K562 (cell line): ENCODE measurements around the gene SLC5A5. TPM values are rescaled to one million over a fixed set of nuclear protein-coding genes. Genes with fewer than 3 reads are reported as not detected.
A peak's percentile ranks its signal among the peaks of the same experiment; 100 is the strongest.

Source experiments
- ATAC-seq: fragments of 200-7000 bp; cut with Tn5 transposase; 3 replicates; pipeline ENCODE4 v1.9.1; 2020; ENCODE audit warnings: moderate library complexity
- BruUV-seq: library from RNA; stranded (reverse); fragments of 400-500 nt; replicated peaks from 2 replicates; lab custom pipeline; 2021; lab: Mats Ljungman, UMichigan
- CTCF ChIA-PET: fragments of 300-600 bp; formaldehyde crosslinking; extraction: SDS; loops from one replicate; lab custom pipeline; 2021; ENCODE audit warnings: low intra/inter-chr PET ratio; lab: Yijun Ruan, JAX
- POLR2A ChIA-PET: fragments of 300-600, 350-650 bp; sonication (Branson Sonifier 250); formaldehyde crosslinking; extraction: SDS; loops from one replicate; lab custom pipeline; 2021; ENCODE audit warnings: antibody characterized with exemption, inconsistent platforms; lab: Yijun Ruan, JAX
- DNase-seq, 4 experiments: peaks; one replicate each; pipeline versions ENCODE4 v3.0.0 to v3.0.0-alpha.2; 2011 to 2018; ENCODE audit warnings: low spot score in 3 of 4, mixed read lengths in 3 of 4; ENCODE audit errors: extremely low read depth in 1 of 4
- FAIRE-seq: peaks from 2 replicates; lab custom pipeline; 2011; peaks lifted over from hg19 to GRCh38; lab: Jason Lieb, UNC
- H2AFZ ChIP-seq: 2 replicates; pipeline ENCODE4 v1.6.0; 2011; ENCODE audit warnings: low read depth, low read length, control low read depth, inconsistent platforms
- H3K27ac ChIP-seq: fragments of 200-600 bp; 3 replicates; pipeline ENCODE4 v1.8.0; 2011; ENCODE audit warnings: low read depth, mild to moderate bottlenecking, control low read depth, inconsistent platforms, low read length, moderate library complexity, mixed read lengths; ENCODE audit errors: extremely low read depth
- H3K27me3 ChIP-seq, 2 experiments: fragments of 300-600 bp in 1 of 2; 2 replicates in 1 of 2; 3 replicates in 1 of 2; pipeline versions ENCODE4 v1.6.0 to v1.8.0; 2011; ENCODE audit warnings: inconsistent platforms in 2 of 2, low read length in 2 of 2, mild to moderate bottlenecking in 1 of 2, mixed read lengths in 1 of 2, moderate library complexity in 1 of 2; ENCODE audit not compliant: control insufficient read depth in 2 of 2, insufficient read depth in 2 of 2
- H3K36me3 ChIP-seq: fragments of 300-600 bp; 3 replicates; pipeline ENCODE4 v1.8.0; 2011; ENCODE audit warnings: mild to moderate bottlenecking, low read length, inconsistent platforms; ENCODE audit not compliant: control insufficient read depth, insufficient read depth
- H3K4me1 ChIP-seq, 2 experiments: fragments of 200-600 bp in 1 of 2; replicated peaks in 1 of 2; 2 replicates in 1 of 2; 3 replicates in 1 of 2; pipeline versions ENCODE4 v1.5.1 to v1.8.0; 2011; ENCODE audit warnings: inconsistent platforms in 2 of 2, low read length in 2 of 2, mild to moderate bottlenecking in 1 of 2, mixed read lengths in 1 of 2, moderate library complexity in 1 of 2; ENCODE audit not compliant: control insufficient read depth in 2 of 2, insufficient read depth in 2 of 2
- H3K4me2 ChIP-seq: 2 replicates; pipeline ENCODE4 v1.6.1; 2011; ENCODE audit warnings: low read length, control low read depth, inconsistent platforms, mixed read lengths; ENCODE audit not compliant: insufficient read depth
- H3K4me3 ChIP-seq: fragments of 200-600 bp; sonication (generic), shearing (Covaris generic); 2 replicates; pipeline ENCODE4 v1.5.1; 2016; ENCODE audit warnings: control low read depth, inconsistent platforms
- H3K79me2 ChIP-seq: fragments of 200-600 bp; 3 replicates; pipeline ENCODE4 v1.8.0; 2011; ENCODE audit warnings: low read length, inconsistent platforms; ENCODE audit not compliant: control insufficient read depth, insufficient read depth
- H3K9ac ChIP-seq, 2 experiments: 2 replicates each; pipeline versions ENCODE4 v1.6.0 to v1.6.1; 2011; ENCODE audit warnings: low read depth in 2 of 2, low read length in 2 of 2, control low read depth in 1 of 2, inconsistent platforms in 1 of 2, mild to moderate bottlenecking in 1 of 2, mixed read lengths in 1 of 2; ENCODE audit not compliant: insufficient read depth in 1 of 2
- H3K9me1 ChIP-seq: one replicate; pipeline ENCODE4 v1.6.0; 2011; ENCODE audit warnings: inconsistent platforms, mild to moderate bottlenecking, low read length, moderate library complexity; ENCODE audit not compliant: control insufficient read depth, insufficient read depth
- H3K9me3 ChIP-seq: replicated peaks from 2 replicates; pipeline ENCODE4 v1.5.1; 2011; ENCODE audit warnings: low read depth, low read length, inconsistent platforms; ENCODE audit not compliant: control insufficient read depth, insufficient read depth
- H4K20me1 ChIP-seq: replicated peaks from 2 replicates; pipeline ENCODE4 v1.6.1; 2011; ENCODE audit warnings: low read length, inconsistent platforms, mixed read lengths; ENCODE audit not compliant: control insufficient read depth, insufficient read depth
- FIP1L1 ChIP-seq: fragments of 200-400 bp; formaldehyde crosslinking; IDR thresholded peaks from 2 replicates; pipeline ENCODE4 v1.6.1; 2018; ENCODE audit warnings: mild to moderate bottlenecking, low read depth, low read length; ENCODE audit not compliant: poor library complexity, severe bottlenecking
- HNRNPL ChIP-seq: fragments of 200-400 bp; formaldehyde crosslinking; IDR thresholded peaks from 2 replicates; pipeline ENCODE4 v1.6.1; 2017; ENCODE audit warnings: low read depth, mild to moderate bottlenecking, low read length
- NFIC ChIP-seq: fragments of 450-650 bp; IDR thresholded peaks from 2 replicates; pipeline ENCODE4 v1.6.1; 2017; ENCODE audit warnings: mild to moderate bottlenecking, inconsistent platforms
- PHF20 ChIP-seq: fragments of 450-650 bp; IDR thresholded peaks from 2 replicates; pipeline ENCODE4 v1.6.1; 2018; ENCODE audit not compliant: partially characterized antibody
- PHF8 ChIP-seq: fragments of 200-600 bp; sonication (generic); IDR thresholded peaks from 2 replicates; pipeline ENCODE4 v1.6.1; 2012; ENCODE audit warnings: mixed run types, mild to moderate bottlenecking, inconsistent platforms, low read length, moderate library complexity, borderline replicate concordance
- POLR2AphosphoS5 ChIP-seq: IDR thresholded peaks from 2 replicates; pipeline ENCODE4 v1.6.1; 2011; ENCODE audit warnings: mild to moderate bottlenecking, low read depth, low read length, moderate library complexity; ENCODE audit not compliant: control insufficient read depth, insufficient read depth
- POLR2B ChIP-seq: fragments of 450-650 bp; IDR thresholded peaks from 2 replicates; pipeline ENCODE4 v1.6.1; 2018; ENCODE audit warnings: low read depth; ENCODE audit not compliant: partially characterized antibody
- SAP30 ChIP-seq: fragments of 200-600 bp; sonication (generic); IDR thresholded peaks from 2 replicates; pipeline ENCODE4 v1.6.1; 2012; ENCODE audit warnings: borderline replicate concordance, low read depth, mild to moderate bottlenecking, moderate library complexity, low read length, control low read depth, inconsistent platforms; ENCODE audit not compliant: insufficient read depth, poor library complexity, severe bottlenecking
- SIRT6 ChIP-seq: IDR thresholded peaks from one replicate; pipeline ENCODE4 v1.6.1; 2012; ENCODE audit warnings: low read depth, mild to moderate bottlenecking, control low read depth, inconsistent platforms, low read length, moderate library complexity
- SPI1 ChIP-seq: IDR thresholded peaks from 2 replicates; pipeline ENCODE4 v1.6.1; 2011; ENCODE audit warnings: low read depth, low read length, control low read depth, borderline replicate concordance
- STAT5A ChIP-seq: IDR thresholded peaks from 2 replicates; pipeline ENCODE4 v1.6.1; 2012; ENCODE audit warnings: low read length, inconsistent platforms, borderline replicate concordance
- TEAD1 ChIP-seq, 2 experiments: fragments of 450-650 bp in 1 of 2; sonication (generic) in 1 of 2; formaldehyde crosslinking; IDR thresholded peaks; 2 replicates each; pipeline versions ENCODE4 v1.4.0 to v1.8.0; 2020 to 2022; ENCODE audit warnings: mild to moderate bottlenecking in 2 of 2, missing genetic modification reagents in 1 of 2
- WGBS: fragments of 100-300 bp; shearing (Covaris generic); methylation state at CpG from one replicate; pipeline ENCODE4 v1.1.6; 2016; ENCODE audit warnings: low coverage, mixed read lengths; ENCODE audit not compliant: insufficient coverage; ENCODE audit errors: missing lambda C conversion rate; 5-methylcytosine and 5-hydroxymethylcytosine counted together
- in situ Hi-C: fragments of 300-500 bp; cut with MboI; formaldehyde crosslinking; loops from 4 replicates; pipeline ENCODE4 v1.15.0; 2018; ENCODE audit warnings: inconsistent platforms, mixed read lengths
- intact Hi-C: fragments of 100-400 bp; cut with micrococcal nuclease; formaldehyde crosslinking; loops from 2 replicates; pipeline ENCODE4 v1.14.2; 2022
- polyA plus RNA-seq, 8 experiments: library from polyadenylated mRNA; depleted of rRNA in 4 of 8; stranded (reverse) in 5 of 8; unstranded in 3 of 8; fragments of >200 nt; fragmentation: Nextera tagmentation in 2 of 8; fragmentation: Illumina TruSeq in 1 of 8; extraction: Ambion mirVana in 2 of 8; extraction: Trizol in 1 of 8; gene quantifications; 2 replicates each; pipeline versions ENCODE4 v1.2.1 to v1.2.3, GENCODE V29; 2011 to 2014; ENCODE audit warnings: inconsistent platforms in 1 of 8, missing spikeins in 1 of 8
- total RNA-seq, 7 experiments: library from RNA; depleted of rRNA in 6 of 7; stranded (reverse); fragments of >200 nt in 6 of 7; fragmentation: Illumina TruSeq in 2 of 7; extraction: Trizol in 2 of 7; gene quantifications; 2 replicates each; pipeline versions ENCODE4 v1.2.1 to v1.2.3, GENCODE V29; 2011 to 2021; ENCODE audit warnings: low replicate concordance in 1 of 7
- TF ChIP-seq, protein P1 (sequence below): sonication (generic); formaldehyde crosslinking; IDR thresholded peaks from 2 replicates; pipeline ENCODE4 v1.8.0; 2022; ENCODE audit warnings: mild to moderate bottlenecking, missing genetic modification reagents

Gene SLC5A5
- total and polyA plus RNA-seq, 9 of the 15 experiments (the other 6 are each of a cell fraction or from before 2014, with no cell fraction given), result 0.10 to 0.73 (median 0.23) TPM

DNA sequence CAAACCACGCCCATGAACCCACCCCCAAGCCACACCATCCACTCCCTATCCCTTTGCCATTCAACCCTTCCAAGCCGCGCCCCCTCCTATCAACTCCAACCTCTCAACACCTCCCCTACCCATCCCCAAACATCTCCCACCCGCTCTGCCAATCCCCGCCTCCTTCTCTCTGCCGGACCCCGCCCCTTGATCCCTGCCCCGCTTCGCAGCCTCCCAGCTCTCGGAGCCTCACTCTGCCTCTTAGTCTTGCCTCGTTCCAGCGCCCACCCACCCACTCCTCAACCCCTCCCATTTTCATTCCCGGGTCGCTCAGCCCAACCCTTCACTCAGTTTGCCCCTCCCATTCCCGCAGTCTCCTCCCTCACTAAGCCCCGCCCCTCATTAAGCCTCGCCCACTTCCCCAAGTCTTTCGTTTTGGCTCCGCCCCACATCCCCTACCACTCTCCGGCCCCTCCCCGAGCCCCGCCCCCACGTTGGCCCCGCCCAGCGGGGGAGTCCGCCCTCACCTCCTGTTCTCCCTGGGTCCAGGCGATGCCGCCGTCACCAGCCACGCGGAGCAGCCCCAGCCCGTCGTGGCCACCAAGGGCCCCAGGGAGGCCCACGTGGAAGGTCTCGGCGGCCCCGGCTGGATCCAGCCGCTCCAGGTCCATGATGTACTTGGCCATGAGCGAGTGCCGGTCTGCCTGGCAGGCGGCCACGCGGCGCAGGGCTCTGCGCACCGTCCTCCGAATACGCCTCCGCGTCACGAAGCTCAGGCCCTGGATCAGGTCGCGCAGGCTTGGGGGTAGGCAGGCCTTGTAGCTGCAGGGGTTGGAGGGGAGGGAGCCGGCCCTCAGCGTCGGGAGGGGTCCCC is 29.7 kb upstream of the SLC5A5 start:
- peak; percentile 95 to 100 (median 99) for DNase-seq
- Histone ChIP-seq H3K27me3 (peaks cover 3 to 15% of the 10 kb centered on the region in 2 experiments; a peak in 2 of 5 replicates), H3K79me2 (peaks cover 10% of the 10 kb centered on the region; the same call in 2 of the 3 replicates), H3K9ac (peak overlapping the region; percentile 60 to 96), H3K9me3 (no peaks in the 10 kb centered on the region), H3K4me2 (peak overlapping the region; percentile 86), H3K9me1 (peaks cover 4% of the 10 kb centered on the region), H4K20me1 (no peaks in the 10 kb centered on the region), H3K4me1 (peaks cover 0 to 37% of the 10 kb centered on the region in 2 experiments; a peak in 3 of 5 replicates), H3K36me3 (no peaks in the 10 kb centered on the region), H3K27ac (peak overlapping the region; percentile 77), H2AFZ (peak overlapping the region; percentile 96), H3K4me3 (peak overlapping the region; percentile 58)
- under 1% methylated on average over 40 of the region's 56 CpGs for WGBS
- ChIA-PET POLR2A (interaction anchor here (0.5 to 3.6 kb wide), 4 partner anchors 12 to 228 kb away, joined by 3 to 22 read pairs (median 3); partner anchors contain the start of gene RPL18A), CTCF (interaction anchor here (0.5 kb wide), 1 partner anchor 28 kb away, joined by 4 read pairs; no protein-coding TSS in a partner anchor)
- ATAC-seq, result peak; percentile 94
- in situ Hi-C loops, result no loop called here
- intact Hi-C loops, result loop anchor here (1.0 kb wide), 1 partner anchor 64 kb away; no protein-coding TSS in a partner anchor
- BruUV-seq, result no TSS peak
- peak; percentile 96 for FAIRE-seq
- peak; percentile 43; the same call in 1 of the 2 replicates for TF ChIP-seq POLR2AphosphoS5
- TF ChIP-seq, protein P1, sequence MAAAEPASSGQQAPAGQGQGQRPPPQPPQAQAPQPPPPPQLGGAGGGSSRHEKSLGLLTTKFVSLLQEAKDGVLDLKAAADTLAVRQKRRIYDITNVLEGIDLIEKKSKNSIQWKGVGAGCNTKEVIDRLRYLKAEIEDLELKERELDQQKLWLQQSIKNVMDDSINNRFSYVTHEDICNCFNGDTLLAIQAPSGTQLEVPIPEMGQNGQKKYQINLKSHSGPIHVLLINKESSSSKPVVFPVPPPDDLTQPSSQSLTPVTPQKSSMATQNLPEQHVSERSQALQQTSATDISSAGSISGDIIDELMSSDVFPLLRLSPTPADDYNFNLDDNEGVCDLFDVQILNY (CRISPR knock-in tag), result peak; percentile 93; the same call in 1 of the 2 replicates
- peak; percentile 47; the same call in 1 of the 2 replicates for TF ChIP-seq HNRNPL
- TF ChIP-seq PHF8, result peak; percentile 77; the same call in 1 of the 2 replicates
- peak; percentile 55 for TF ChIP-seq POLR2B
- TF ChIP-seq FIP1L1, result peak; percentile 72
- peak; percentile 84 for TF ChIP-seq NFIC
- TF ChIP-seq SIRT6, result no peak
- TF ChIP-seq PHF20, result peak; percentile 55
- TF ChIP-seq SAP30, result peak; percentile 55
- TF ChIP-seq STAT5A, result no peak
- TF ChIP-seq SPI1, result peak; percentile 78
- TF ChIP-seq TEAD1 (CRISPR knock-in tag; IDR thresholded peaks at IDR 0.05), result peak in 1 of 2 experiments; percentile 44; a peak in 1 of 4 replicates
